Hematopoietic multipotent progenitor cell treated with erythropoietin and hydrocortisone succinate and interleukin-3 and kit ligand, for 17 days (in vitro differentiated cells): ENCODE data around the gene OPHN1.
"Not testable (repeated sequence)": the region's sequence is repeated elsewhere in the genome, so short reads cannot be mapped to it uniquely, and the experiment has no call there.

ENCODE experiments used
- DNase-seq: peaks from one replicate; pipeline ENCODE4 v3.0.0-alpha.2; 2015; ENCODE audit warnings: low spot score

Gene OPHN1

GRCh38 chrX:68358679-68359078 lies 74.6 kb downstream of the OPHN1 start:
- no peak for DNase-seq

GRCh38 chrX:68355629-68355920 lies 77.7 kb downstream of the OPHN1 start:
- no peak for DNase-seq

GRCh38 chrX:68354879-68355628 lies 78.2 kb downstream of the OPHN1 start:
- no peak for DNase-seq

GRCh38 chrX:68345025-68345424 lies 88.3 kb downstream of the OPHN1 start:
- DNase-seq, result no peak

- no peak for DNase-seq
Measured at GRCh38 chrX:68343551-68343950, 89.7 kb downstream of the OPHN1 start.

GRCh38 chrX:68332201-68332731 lies 101.0 kb downstream of the OPHN1 start:
- no peak for DNase-seq

- not testable (repeated sequence) for DNase-seq
Measured at GRCh38 chrX:68326841-68327240, 106.5 kb downstream of the OPHN1 start.

- DNase-seq, result no peak
Measured at GRCh38 chrX:68307769-68308168, 125.5 kb downstream of the OPHN1 start.

- DNase-seq, result no peak
Measured at GRCh38 chrX:68304602-68305001, 128.7 kb downstream of the OPHN1 start.

GRCh38 chrX:68299898-68300297 lies 133.4 kb downstream of the OPHN1 start:
- no peak for DNase-seq

GRCh38 chrX:68292471-68292870 lies 140.8 kb downstream of the OPHN1 start:
- DNase-seq, result no peak

- DNase-seq, result no peak
Measured at GRCh38 chrX:68288127-68288526, 145.2 kb downstream of the OPHN1 start.

GRCh38 chrX:68287419-68287818 lies 145.9 kb downstream of the OPHN1 start:
- DNase-seq, result no peak

GRCh38 chrX:68286980-68287379 lies 146.3 kb downstream of the OPHN1 start:
- DNase-seq, result no peak

- no peak for DNase-seq
Measured at GRCh38 chrX:68286076-68286475, 147.2 kb downstream of the OPHN1 start.

GRCh38 chrX:68284281-68284904 lies 148.9 kb downstream of the OPHN1 start:
- no peak for DNase-seq

GRCh38 chrX:68273887-68274286 lies 159.4 kb downstream of the OPHN1 start:
- DNase-seq, result no peak

GRCh38 chrX:68264793-68265192 lies 168.5 kb downstream of the OPHN1 start:
- DNase-seq, result not testable (repeated sequence)

- DNase-seq, result no peak
Measured at GRCh38 chrX:68261060-68261672, 172.1 kb downstream of the OPHN1 start.

- no peak for DNase-seq
Measured at GRCh38 chrX:68256990-68257389, 176.3 kb downstream of the OPHN1 start.

- no peak for DNase-seq
Measured at GRCh38 chrX:68254738-68255645, 178.3 kb downstream of the OPHN1 start.

- DNase-seq, result no peak
Measured at GRCh38 chrX:68252664-68253063, 180.6 kb downstream of the OPHN1 start.
